Mesothelial cell of epicardium (in vitro differentiated cells): Measurements from ENCODE around the gene RTP2. TPM values are rescaled to one million over a fixed set of nuclear protein-coding genes. Genes with fewer than 3 reads are reported as not detected.

Experiments
- DNase-seq, 2 experiments: peaks; one replicate each; pipeline ENCODE4 v3.0.0; 2021; ENCODE audit warnings: low spot score in 2 of 2; ENCODE audit not compliant: unreplicated experiment in 2 of 2
- H3K27ac Mint-ChIP-seq: 2 replicates; pipeline ENCODE4 v1.8.0; 2021; ENCODE audit warnings: mixed read lengths
- H3K27me3 Mint-ChIP-seq: 2 replicates; pipeline ENCODE4 v1.8.0; 2021; ENCODE audit warnings: low read depth, mixed read lengths
- H3K36me3 Mint-ChIP-seq: 2 replicates; pipeline ENCODE4 v1.8.0; 2021; ENCODE audit warnings: mixed read lengths
- H3K4me1 Mint-ChIP-seq: 2 replicates; pipeline ENCODE4 v1.8.0; 2021; ENCODE audit warnings: mixed read lengths
- H3K4me3 Mint-ChIP-seq: 2 replicates; pipeline ENCODE4 v1.8.0; 2021; ENCODE audit warnings: mild to moderate bottlenecking, moderate library complexity, mixed read lengths
- H3K9me3 Mint-ChIP-seq: 2 replicates; pipeline ENCODE4 v1.8.0; 2021; ENCODE audit warnings: mixed read lengths
- total RNA-seq: library from RNA; stranded (reverse); gene quantifications from 3 replicates; pipeline ENCODE4 v1.2.1, GENCODE V29; 2021
- TF ChIP-seq, protein P1 (sequence below): fragments of 200-600 bp; sonication (generic); IDR thresholded peaks from one replicate; pipeline ENCODE4 v1.5.0; 2021; ENCODE audit warnings: antibody characterized with exemption; ENCODE audit not compliant: unreplicated experiment

RTP2 gene
- total RNA-seq, 1 donor from 2014 or later, result not detected

DNA sequence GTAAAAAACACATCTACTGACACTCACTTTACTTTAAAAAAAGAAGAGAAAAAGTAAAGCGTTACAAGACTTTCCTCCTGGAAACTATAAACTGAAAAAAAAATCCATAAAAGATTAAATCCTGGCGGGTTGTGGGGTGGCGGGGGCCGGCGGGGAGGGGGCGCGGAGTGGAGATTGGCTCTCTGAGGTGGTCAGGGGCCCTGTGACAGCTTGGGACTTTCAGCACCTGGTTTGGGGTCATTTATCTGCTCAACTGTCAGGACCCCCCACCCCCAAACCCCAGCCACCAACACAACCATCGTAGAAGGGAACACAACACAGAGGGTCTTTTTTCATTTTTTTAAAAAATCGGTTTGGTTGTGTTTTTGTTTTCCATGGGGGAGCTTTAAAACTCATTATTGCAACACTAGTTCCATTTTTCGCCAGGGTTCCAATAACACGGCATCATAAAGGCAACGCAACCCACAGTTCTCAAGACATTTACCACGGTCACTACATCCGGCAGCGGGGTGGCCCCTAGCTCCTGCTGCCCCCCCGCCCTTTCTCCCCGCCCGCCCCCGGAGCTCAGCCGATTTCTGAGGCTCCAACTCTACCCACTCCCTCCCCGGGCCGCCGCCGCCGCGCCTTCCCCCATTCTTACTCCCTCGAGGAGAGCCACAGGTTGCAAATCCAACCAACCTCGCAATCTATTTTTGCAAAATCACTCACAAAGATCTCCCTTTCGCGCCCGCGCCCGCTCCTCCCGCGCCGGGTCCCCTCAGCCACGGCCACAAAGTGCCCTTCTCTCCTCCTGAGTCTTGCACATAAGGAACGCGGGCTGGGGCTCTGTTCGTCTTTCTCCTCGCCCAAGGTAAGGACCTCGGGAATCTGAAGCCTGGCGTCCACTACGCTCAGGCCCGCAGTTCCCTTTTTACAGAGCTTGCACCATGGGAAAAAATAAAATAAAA is 41.1 kb upstream of the RTP2 start:
- Mint-ChIP-seq H3K4me3 (peak overlapping the region; percentile 95), H3K27me3 (no peaks in the 10 kb centered on the region), H3K27ac (peak overlapping the region; percentile 100), H3K4me1 (peaks cover 69% of the 10 kb centered on the region), H3K36me3 (no peaks in the 10 kb centered on the region), H3K9me3 (no peaks in the 10 kb centered on the region)
- DNase-seq, result peak in 1 of 2 experiments; percentile 57
- TF ChIP-seq, protein P1, sequence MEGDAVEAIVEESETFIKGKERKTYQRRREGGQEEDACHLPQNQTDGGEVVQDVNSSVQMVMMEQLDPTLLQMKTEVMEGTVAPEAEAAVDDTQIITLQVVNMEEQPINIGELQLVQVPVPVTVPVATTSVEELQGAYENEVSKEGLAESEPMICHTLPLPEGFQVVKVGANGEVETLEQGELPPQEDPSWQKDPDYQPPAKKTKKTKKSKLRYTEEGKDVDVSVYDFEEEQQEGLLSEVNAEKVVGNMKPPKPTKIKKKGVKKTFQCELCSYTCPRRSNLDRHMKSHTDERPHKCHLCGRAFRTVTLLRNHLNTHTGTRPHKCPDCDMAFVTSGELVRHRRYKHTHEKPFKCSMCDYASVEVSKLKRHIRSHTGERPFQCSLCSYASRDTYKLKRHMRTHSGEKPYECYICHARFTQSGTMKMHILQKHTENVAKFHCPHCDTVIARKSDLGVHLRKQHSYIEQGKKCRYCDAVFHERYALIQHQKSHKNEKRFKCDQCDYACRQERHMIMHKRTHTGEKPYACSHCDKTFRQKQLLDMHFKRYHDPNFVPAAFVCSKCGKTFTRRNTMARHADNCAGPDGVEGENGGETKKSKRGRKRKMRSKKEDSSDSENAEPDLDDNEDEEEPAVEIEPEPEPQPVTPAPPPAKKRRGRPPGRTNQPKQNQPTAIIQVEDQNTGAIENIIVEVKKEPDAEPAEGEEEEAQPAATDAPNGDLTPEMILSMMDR, result no peak

DNA sequence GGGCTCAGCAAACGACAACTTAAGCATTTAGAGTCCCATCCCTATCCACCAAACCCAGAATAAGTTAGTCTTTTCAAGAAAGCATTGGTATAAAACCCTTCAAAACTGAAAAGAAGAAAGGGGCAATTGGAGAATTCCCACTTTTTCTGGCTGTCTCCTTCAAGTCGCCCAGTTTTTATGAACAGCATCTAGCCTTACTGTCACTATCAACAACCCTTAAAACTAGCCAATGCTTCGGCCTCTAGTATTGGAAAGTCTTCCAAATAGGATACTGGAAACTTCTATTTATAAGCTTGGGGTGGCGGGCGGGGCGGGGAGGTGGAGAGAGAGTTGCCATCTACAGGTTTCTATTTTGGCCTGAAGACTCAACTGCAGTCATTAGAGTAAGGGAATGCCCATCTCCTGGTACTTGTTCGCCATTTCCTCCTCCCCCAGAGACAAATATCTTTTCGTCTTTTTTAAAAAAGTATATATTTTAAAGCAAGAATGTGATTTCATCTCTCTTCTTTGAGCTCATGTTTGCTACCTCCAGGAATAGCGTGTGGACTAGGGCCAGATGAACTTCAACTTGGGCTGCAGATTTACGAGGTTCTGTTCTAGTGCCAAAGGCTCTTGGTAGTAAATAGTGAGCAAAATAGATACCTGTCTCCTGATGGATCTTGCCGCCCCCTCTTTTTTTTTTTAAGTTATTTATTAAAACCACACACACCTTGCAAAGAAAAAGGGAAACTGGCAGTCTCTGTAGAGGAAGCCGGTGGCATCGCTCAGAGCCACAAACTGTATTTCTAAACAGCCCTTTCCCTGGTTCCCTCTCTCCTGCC is 40.2 kb upstream of the RTP2 start:
- Mint-ChIP-seq H3K9me3 (no peaks in the 10 kb centered on the region), H3K4me1 (peaks cover 60% of the 10 kb centered on the region), H3K27ac (peak overlapping the region; percentile 81), H3K4me3 (peak overlapping the region; percentile 95), H3K36me3 (no peaks in the 10 kb centered on the region), H3K27me3 (no peaks in the 10 kb centered on the region)
- TF ChIP-seq, protein P1, result peak; percentile 44
- DNase-seq, result no peak

DNA sequence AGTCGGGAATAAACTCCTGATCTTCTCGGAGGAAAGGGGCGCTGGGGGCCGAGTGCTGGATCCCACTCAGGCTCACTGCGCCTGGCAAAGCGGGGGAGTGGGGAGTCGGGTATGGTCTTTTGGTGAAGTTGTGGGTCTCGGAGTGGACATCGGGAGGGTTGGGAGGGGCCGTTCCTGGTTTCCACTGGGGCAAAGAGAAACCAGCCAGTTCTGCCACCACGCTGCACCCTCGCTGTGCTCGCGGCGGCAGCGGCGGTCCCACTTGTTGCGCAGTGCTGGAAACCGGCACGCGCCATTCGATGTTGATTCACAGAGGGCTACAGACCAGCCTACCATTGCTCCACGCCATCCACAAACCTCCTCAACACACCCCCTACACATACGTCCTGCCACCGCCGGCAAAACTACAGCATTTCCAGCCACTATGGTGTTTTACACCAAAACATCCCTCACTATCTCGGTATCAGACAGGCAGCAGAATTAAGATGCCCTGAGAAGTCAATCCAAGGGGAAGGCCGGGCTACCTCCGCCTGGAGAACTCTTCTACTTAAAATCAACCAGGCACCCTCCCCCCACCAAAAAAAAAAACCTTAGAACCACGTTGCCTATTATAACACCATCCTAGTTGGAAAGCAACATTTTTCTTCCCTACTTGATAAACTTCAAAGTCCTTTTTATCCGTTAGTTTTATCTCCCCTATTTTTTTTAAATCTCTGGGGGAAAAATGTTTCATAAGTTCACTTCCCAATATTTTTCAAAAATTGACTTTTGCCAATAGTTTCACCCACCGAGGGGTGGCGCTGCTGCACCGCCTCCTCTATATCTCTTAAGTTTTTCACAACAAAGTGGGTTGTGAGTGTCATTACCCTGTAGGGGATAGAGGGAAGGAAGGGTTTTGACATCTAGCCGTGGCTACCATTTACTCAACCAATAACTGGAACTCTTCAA is 39.3 kb upstream of the RTP2 start:
- Mint-ChIP-seq H3K27ac (peak overlapping the region; percentile 94), H3K9me3 (no peaks in the 10 kb centered on the region), H3K27me3 (peaks cover 2% of the 10 kb centered on the region), H3K4me1 (peaks cover 60% of the 10 kb centered on the region), H3K36me3 (no peaks in the 10 kb centered on the region), H3K4me3 (peak overlapping the region; percentile 95)
- peak in 1 of 2 experiments; percentile 74 for DNase-seq
- TF ChIP-seq, protein P1, result peak; percentile 96

DNA sequence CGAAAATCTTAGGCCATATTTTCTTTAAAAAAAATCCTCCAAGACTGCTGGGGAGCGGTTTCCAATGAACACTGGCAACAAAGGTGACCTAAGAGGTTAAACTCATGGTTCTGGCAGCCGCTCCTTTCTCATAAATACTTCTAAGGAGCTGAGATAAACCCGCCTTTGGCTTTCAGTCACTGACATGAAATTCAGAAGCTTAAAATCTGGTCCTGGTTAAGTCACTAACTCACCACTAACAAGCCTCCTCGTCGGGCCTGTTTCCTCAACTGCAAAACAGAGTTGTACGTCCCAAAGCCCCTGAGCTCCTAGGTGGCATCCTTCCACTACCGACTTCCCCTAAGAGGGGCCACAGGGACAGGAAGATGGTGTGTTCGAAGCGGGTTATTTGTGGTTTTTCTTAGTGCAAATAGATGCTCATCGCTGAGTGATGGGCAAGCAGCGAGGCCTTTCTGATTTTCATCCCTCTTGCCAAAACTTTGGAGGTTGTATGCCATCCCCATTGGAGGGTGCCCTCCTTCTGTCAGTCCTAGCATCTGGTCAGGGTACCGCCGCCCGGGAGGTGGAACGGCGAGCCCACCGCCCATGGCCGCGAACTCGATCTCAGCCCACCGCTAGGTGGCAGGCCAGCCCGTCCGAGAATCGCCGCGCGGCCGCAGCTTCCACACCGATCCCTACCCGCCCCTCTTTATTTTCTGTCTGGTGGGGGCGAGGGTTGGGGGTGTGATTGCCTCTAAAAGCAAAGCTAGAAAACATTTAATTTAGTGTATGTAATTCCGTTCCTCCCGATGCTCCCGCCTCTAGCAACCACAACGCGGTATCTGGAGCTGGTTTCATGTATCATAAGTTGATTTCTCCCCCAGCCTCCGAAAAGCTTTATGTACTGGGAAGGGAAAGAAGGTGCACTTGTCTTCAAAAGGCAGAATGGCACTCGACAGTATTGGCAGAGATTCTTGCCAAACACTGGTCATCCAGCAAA is 38.4 kb upstream of the RTP2 start:
- peaks cover 51% of the 10 kb centered on the region for H3K4me1 Mint-ChIP-seq
- TF ChIP-seq, protein P1, result peak; percentile 98
- H3K27ac Mint-ChIP-seq, result peak overlapping the region; percentile 94
- H3K4me3 Mint-ChIP-seq, result peak overlapping the region; percentile 95
- H3K27me3 Mint-ChIP-seq, result peaks cover 2% of the 10 kb centered on the region
- no peaks in the 10 kb centered on the region for H3K36me3 Mint-ChIP-seq
- no peaks in the 10 kb centered on the region for H3K9me3 Mint-ChIP-seq
- peak; percentile 60 to 83 for DNase-seq
